B cell (primary cell): ENCODE data around the gene PIGT. TPM values are rescaled to one million over a fixed set of nuclear protein-coding genes. Genes with fewer than 3 reads are reported as not detected.

Source experiments
- ATAC-seq: fragments of 200-7000 bp; cut with Tn5 transposase; one replicate; pipeline ENCODE4 v1.10.0; 2021; ENCODE audit warnings: low read depth, mild to moderate bottlenecking, moderate number of reproducible peaks, moderate library complexity
- CTCF ChIA-PET: fragments of 350-600 bp; sonication (Branson Sonifier 250); formaldehyde crosslinking; loops from one replicate; lab custom pipeline; 2021; ENCODE audit warnings: antibody characterized with exemption, inconsistent platforms; lab: Charles Lee
- POLR2A ChIA-PET: fragments of 350-600 bp; sonication (Branson Sonifier 250); formaldehyde crosslinking; loops from one replicate; lab custom pipeline; 2021; ENCODE audit warnings: antibody characterized with exemption; lab: Charles Lee
- DNase-seq: peaks from one replicate; pipeline ENCODE4 v3.0.0; 2013
- H2AFZ ChIP-seq: 2 replicates; pipeline ENCODE4 v1.6.1; 2012; ENCODE audit warnings: mild to moderate bottlenecking, low read depth, low read length; ENCODE audit not compliant: insufficient read depth, poor library complexity, severe bottlenecking
- H3K27ac ChIP-seq, 2 donors: 1 replicate in 1 of 2; 2 replicates in 1 of 2; pipeline ENCODE4 v1.5.1; 2012 to 2013; ENCODE audit warnings: low read length in 2 of 2, mild to moderate bottlenecking in 2 of 2, moderate library complexity in 1 of 2
- H3K27me3 ChIP-seq, 4 experiments: fragments of 200-600 bp in 1 of 4; sonication (generic) in 1 of 4; replicated peaks in 1 of 4; 1 replicate in 2 of 4; 2 replicates in 2 of 4; pipeline versions ENCODE4 v1.6.1 to v1.7.0; 2013 to 2016; ENCODE audit warnings: low read length in 3 of 4, mild to moderate bottlenecking in 2 of 4, mixed read lengths in 1 of 4, moderate library complexity in 1 of 4; ENCODE audit not compliant: insufficient read depth in 4 of 4, control insufficient read depth in 3 of 4; ENCODE audit errors: control extremely low read depth in 1 of 4
- H3K36me3 ChIP-seq, 2 experiments: replicated peaks in 1 of 2; 1 replicate in 1 of 2; 2 replicates in 1 of 2; pipeline versions ENCODE4 v1.6.1 to v1.7.1; 2013; ENCODE audit warnings: low read length in 1 of 2; ENCODE audit not compliant: insufficient read depth in 2 of 2, control insufficient read depth in 1 of 2; ENCODE audit errors: control extremely low read depth in 1 of 2, extremely low read depth in 1 of 2
- H3K4me1 ChIP-seq, 2 donors: fragments of 200-600 bp in 1 of 2; sonication (generic) in 1 of 2; 1 replicate in 1 of 2; 2 replicates in 1 of 2; pipeline versions ENCODE4 v1.5.1 to v1.6.1; 2013 to 2017; ENCODE audit warnings: low read length in 2 of 2; ENCODE audit not compliant: control insufficient read depth in 2 of 2, insufficient read depth in 2 of 2
- H3K4me2 ChIP-seq: replicated peaks from 2 replicates; pipeline ENCODE3; 2012; ENCODE audit warnings: mild to moderate bottlenecking, low read depth, low read length; ENCODE audit not compliant: poor library complexity, severe bottlenecking
- H3K4me3 ChIP-seq, 5 experiments: fragments of 200-600 bp in 1 of 5; sonication (generic) in 1 of 5; 1 replicate in 3 of 5; 2 replicates in 2 of 5; pipeline versions ENCODE4 v1.5.1 to v1.7.0; 2011 to 2016; ENCODE audit warnings: low read length in 4 of 5, mild to moderate bottlenecking in 4 of 5, low read depth in 2 of 5, control low read depth in 1 of 5, moderate library complexity in 1 of 5; ENCODE audit not compliant: insufficient read depth in 1 of 5; ENCODE audit errors: control extremely low read depth in 1 of 5, extremely low read depth in 1 of 5
- H3K79me2 ChIP-seq: fragments of 200-600 bp; sonication (generic); one replicate; pipeline ENCODE4 v1.6.0; 2016; ENCODE audit warnings: low read length; ENCODE audit not compliant: control insufficient read depth, insufficient read depth
- H3K9ac ChIP-seq: fragments of 200-600 bp; sonication (generic); 2 replicates; pipeline ENCODE4 v1.6.1; 2017; ENCODE audit warnings: mild to moderate bottlenecking, low read length, moderate library complexity
- H3K9me3 ChIP-seq, 3 donors: one replicate each; pipeline versions ENCODE4 v1.6.1 to v1.7.1; 2013; ENCODE audit warnings: low read length in 2 of 3; ENCODE audit not compliant: control insufficient read depth in 2 of 3, insufficient read depth in 1 of 3; ENCODE audit errors: control extremely low read depth in 1 of 3
- H4K20me1 ChIP-seq: 2 replicates; pipeline ENCODE4 v1.6.0; 2012; ENCODE audit warnings: mild to moderate bottlenecking, low read length; ENCODE audit not compliant: insufficient read depth, control insufficient read depth, poor library complexity, severe bottlenecking
- H3K27ac Mint-ChIP-seq: one replicate; pipeline ENCODE4 v1.8.0; 2021; ENCODE audit warnings: mixed read lengths
- H3K27me3 Mint-ChIP-seq: one replicate; pipeline ENCODE4 v1.8.0; 2021; ENCODE audit warnings: mixed read lengths
- H3K4me1 Mint-ChIP-seq: one replicate; pipeline ENCODE4 v1.8.0; 2021; ENCODE audit warnings: mixed read lengths
- H3K4me3 Mint-ChIP-seq: one replicate; pipeline ENCODE4 v1.8.0; 2021; ENCODE audit warnings: mixed read lengths
- H3K9me3 Mint-ChIP-seq: one replicate; pipeline ENCODE4 v1.8.0; 2022; ENCODE audit warnings: mixed read lengths; ENCODE audit not compliant: insufficient read depth
- EZH2 ChIP-seq: IDR thresholded peaks from 2 replicates; pipeline ENCODE4 v1.6.1; 2012; ENCODE audit warnings: borderline replicate concordance, low read depth, mild to moderate bottlenecking, moderate library complexity, low read length; ENCODE audit not compliant: insufficient read depth, poor library complexity, severe bottlenecking
- WGBS: methylation state at CpG from one replicate; pipeline ENCODE4 v1.1.5; 2013; ENCODE audit warnings: missing lambda C conversion rate; ENCODE audit not compliant: insufficient coverage; 5-methylcytosine and 5-hydroxymethylcytosine counted together
- intact Hi-C: fragments of 100-400 bp; cut with micrococcal nuclease; formaldehyde crosslinking; loops from one replicate; pipeline ENCODE4 v1.10.0; 2022
- polyA plus RNA-seq: library from polyadenylated mRNA; depleted of rRNA; stranded (reverse); fragments of >200 nt; gene quantifications from 2 replicates; pipeline ENCODE4 v1.2.3, GENCODE V29; 2012
- total RNA-seq, 2 donors: library from RNA; stranded (reverse); fragments of 120-200 nt in 1 of 2; gene quantifications; 1 replicate in 1 of 2; 2 replicates in 1 of 2; pipeline versions ENCODE4 v1.2.3 to v1.2.4, GENCODE V29; 2013 to 2022
- TF ChIP-seq, protein P1 (sequence below): fragments of 200-600 bp; IDR thresholded peaks from one replicate; pipeline ENCODE4 v1.8.0; 2022; ENCODE audit warnings: antibody characterized with exemption, mild to moderate bottlenecking

The PIGT gene
- total and polyA plus RNA-seq, 2 donors (not counting 1 experiment from before 2014, with no cell fraction given) = 51.6 to 106 TPM

DNA sequence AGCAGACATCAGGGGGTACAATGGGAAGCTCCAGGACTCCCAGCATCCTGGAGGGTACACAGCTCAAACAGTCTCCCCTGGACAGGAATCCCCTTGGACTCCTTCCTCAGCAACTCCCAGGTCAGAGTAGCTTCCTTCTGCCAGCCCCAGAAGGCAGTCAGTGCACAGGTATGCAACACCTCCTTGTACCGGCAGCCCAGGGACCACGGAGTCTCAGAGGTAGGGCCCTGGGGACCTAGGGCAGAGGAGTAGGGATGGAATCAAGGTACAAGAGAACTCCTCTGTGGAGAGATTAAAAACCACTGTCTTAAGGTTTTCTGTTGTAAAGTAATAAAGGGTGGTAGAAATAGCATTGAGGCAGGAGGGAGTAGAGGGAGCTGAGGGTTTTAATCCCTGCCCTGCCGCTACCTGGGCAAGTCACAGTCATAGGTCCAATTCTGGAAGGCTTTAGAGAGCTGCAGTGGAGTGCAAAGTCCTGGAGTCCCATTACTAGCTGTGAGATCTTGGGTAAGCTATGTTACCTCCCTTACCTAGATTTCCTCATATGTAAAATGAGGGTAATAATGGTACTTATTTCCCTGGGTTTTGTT, 45.3 kb upstream of the PIGT start:
- POLR2A ChIA-PET = interaction anchor here (1.2 to 4.8 kb wide), 2 partner anchors 8 to 66 kb away, joined by 3 to 34 read pairs; partner anchors contain the start of gene SYS1
- TF ChIP-seq, protein P1, sequence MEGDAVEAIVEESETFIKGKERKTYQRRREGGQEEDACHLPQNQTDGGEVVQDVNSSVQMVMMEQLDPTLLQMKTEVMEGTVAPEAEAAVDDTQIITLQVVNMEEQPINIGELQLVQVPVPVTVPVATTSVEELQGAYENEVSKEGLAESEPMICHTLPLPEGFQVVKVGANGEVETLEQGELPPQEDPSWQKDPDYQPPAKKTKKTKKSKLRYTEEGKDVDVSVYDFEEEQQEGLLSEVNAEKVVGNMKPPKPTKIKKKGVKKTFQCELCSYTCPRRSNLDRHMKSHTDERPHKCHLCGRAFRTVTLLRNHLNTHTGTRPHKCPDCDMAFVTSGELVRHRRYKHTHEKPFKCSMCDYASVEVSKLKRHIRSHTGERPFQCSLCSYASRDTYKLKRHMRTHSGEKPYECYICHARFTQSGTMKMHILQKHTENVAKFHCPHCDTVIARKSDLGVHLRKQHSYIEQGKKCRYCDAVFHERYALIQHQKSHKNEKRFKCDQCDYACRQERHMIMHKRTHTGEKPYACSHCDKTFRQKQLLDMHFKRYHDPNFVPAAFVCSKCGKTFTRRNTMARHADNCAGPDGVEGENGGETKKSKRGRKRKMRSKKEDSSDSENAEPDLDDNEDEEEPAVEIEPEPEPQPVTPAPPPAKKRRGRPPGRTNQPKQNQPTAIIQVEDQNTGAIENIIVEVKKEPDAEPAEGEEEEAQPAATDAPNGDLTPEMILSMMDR = no peak
- no peak for TF ChIP-seq EZH2
- no peaks in the 10 kb centered on the region for H3K9me3 Mint-ChIP-seq
- H3K4me3 Mint-ChIP-seq = peak overlapping the region; percentile 39
- H3K4me1 Mint-ChIP-seq = peaks cover 78% of the 10 kb centered on the region
- no peaks in the 10 kb centered on the region for H3K27me3 Mint-ChIP-seq
- Histone ChIP-seq H3K4me3 (no peak overlapping the region), H3K36me3 (peaks cover under 1 to 31% of the 10 kb centered on the region in 2 experiments), H3K9ac (no peak overlapping the region), H3K79me2 (peaks cover 65% of the 10 kb centered on the region), H3K4me2 (peak overlapping the region; percentile 29), H2AFZ (no peak overlapping the region), H3K4me1 (peaks cover 75 to 85% of the 10 kb centered on the region in 2 donors), H4K20me1 (peaks cover 77% of the 10 kb centered on the region), H3K27ac (no peak overlapping the region), H3K27me3 (no peaks in the 10 kb centered on the region), H3K9me3 (no peaks in the 10 kb centered on the region)
- intact Hi-C loops = no loop called here
- WGBS = 84% methylated on average over 3 of the region's 3 CpGs
- DNase-seq (no peak), ATAC-seq (no peak)
- CTCF ChIA-PET = interaction anchor here (1.1 to 20.6 kb wide), 6 partner anchors 8 to 77 kb away, joined by 4 to 814 read pairs (median 8); partner anchors contain the start of genes PIGT and SYS1
- H3K27ac Mint-ChIP-seq = no peak overlapping the region

- H3K4me1 ChIP-seq = peaks cover 59 to 70% of the 10 kb centered on the region in 2 donors
- H2AFZ ChIP-seq = no peak overlapping the region
- ChIA-PET CTCF (interaction anchor here (1.3 to 20.6 kb wide), 9 partner anchors 10 to 398 kb away, joined by 5 to 814 read pairs (median 18); partner anchors contain the start of genes PIGT and SYS1), POLR2A (interaction anchor here (0.6 to 4.8 kb wide), 3 partner anchors 9 to 65 kb away, joined by 3 to 38 read pairs (median 34); partner anchors contain the start of genes DBNDD2 and SYS1)
- Mint-ChIP-seq H3K4me1 (peaks cover 66% of the 10 kb centered on the region), H3K27ac (peak overlapping the region; percentile 53), H3K4me3 (peak overlapping the region; percentile 72), H3K9me3 (no peaks in the 10 kb centered on the region), H3K27me3 (no peaks in the 10 kb centered on the region)
- 94% methylated on average over 10 of the region's 10 CpGs for WGBS
- H3K36me3 ChIP-seq = peaks cover 0 to 19% of the 10 kb centered on the region in 2 experiments
- no peaks in the 10 kb centered on the region for H3K27me3 ChIP-seq
- H3K79me2 ChIP-seq = peaks cover 54% of the 10 kb centered on the region
- DNase-seq (no peak), ATAC-seq (no peak)
- TF ChIP-seq, protein P1 = no peak
- TF ChIP-seq EZH2 = no peak
- H3K4me3 ChIP-seq = no peak overlapping the region
- H3K9ac ChIP-seq = no peak overlapping the region
- peak overlapping the region; percentile 85 for H3K4me2 ChIP-seq
- intact Hi-C loops = no loop called here
- no peak overlapping the region for H3K27ac ChIP-seq
- peaks cover 62% of the 10 kb centered on the region for H4K20me1 ChIP-seq
- no peaks in the 10 kb centered on the region for H3K9me3 ChIP-seq
These were observed 43.7 kb upstream of the PIGT start for GRCh38 chr20:45372241-45372640.
